ENCODE results near the gene MND1. TPM values are rescaled to one million over a fixed set of nuclear protein-coding genes. Genes with fewer than 3 reads are reported as not detected.
"Not testable (repeated sequence)": the region's sequence is repeated elsewhere in the genome, so short reads cannot be mapped to it uniquely, and the experiment has no call there.

MND1 gene
- total and polyA plus RNA-seq, 2 of the 8 experiments (the other 6 are each of a cell fraction or from before 2014, with no cell fraction given): 4.4 to 26.2 TPM

- TF ChIP-seq RNF2 (IDR thresholded peaks at IDR 0.05; ENCODE audit: borderline replicate concordance, low read depth, low read length, missing control alignments, poor library complexity, severe bottlenecking) (no peak), EZH2 (IDR thresholded peaks at IDR 0.05; ENCODE audit: low read depth, low read length, severe bottlenecking) (no peak)
Measured at GRCh38 chr4:153450544-153450917, 106.0 kb downstream of the MND1 start (continued).

DNA sequence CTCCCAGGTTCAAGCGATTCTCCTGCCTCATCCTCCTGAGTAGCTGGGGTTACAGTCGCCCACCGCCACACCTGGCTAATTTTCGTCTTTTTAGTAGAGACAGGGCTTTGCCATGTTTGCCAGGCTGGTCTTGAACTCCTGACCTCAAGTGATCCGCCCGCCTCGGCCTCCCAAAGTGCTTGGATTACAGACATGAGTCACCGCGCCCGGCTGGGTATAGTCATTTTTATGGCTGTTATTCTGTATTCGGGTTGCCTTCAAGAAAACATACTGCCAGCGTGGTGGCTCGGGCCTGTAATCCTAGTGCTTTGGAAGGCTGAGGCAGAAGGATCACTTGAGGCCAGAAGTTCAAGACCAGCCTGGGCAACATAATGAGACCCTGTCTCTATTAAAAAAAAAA, 106.7 kb downstream of the MND1 start:
- not testable (repeated sequence) for H2BK120ac ChIP-seq (replicated peaks; ENCODE audit: low read depth, low read length); H2BK20ac ChIP-seq (ENCODE audit: low read length); H3K14ac ChIP-seq (ENCODE audit: insufficient read length); H4K8ac ChIP-seq (ENCODE audit: extremely low read depth, insufficient read depth, low read length); H3K79me2 ChIP-seq (ENCODE audit: control insufficient read depth in 1 of 2, insufficient read depth in 2 of 2, low read length in 2 of 2); H3K56ac ChIP-seq (replicated peaks; ENCODE audit: insufficient read length, low read depth, low read length); H3K4me3 ChIP-seq (ENCODE audit: extremely low read depth in 1 of 4, insufficient read depth in 2 of 4, low read depth in 3 of 4, low read length in 4 of 4); H3K4ac ChIP-seq (replicated peaks; ENCODE audit: insufficient read length, low read depth, low read length); H3K27ac ChIP-seq (ENCODE audit: low read depth, low read length); H4K5ac ChIP-seq (ENCODE audit: insufficient read length, low read depth, low read length); H3K23me2 ChIP-seq (ENCODE audit: low read depth, low read length); H2BK5ac ChIP-seq (ENCODE audit: low read depth, low read length); H2AK5ac ChIP-seq (ENCODE audit: low read depth, low read length); H3K36me3 ChIP-seq (ENCODE audit: control insufficient read depth in 2 of 4, insufficient read depth in 4 of 4, low read length in 3 of 4); H3K27me3 ChIP-seq (replicated peaks in 1 of 4; ENCODE audit: control insufficient read depth in 3 of 4, extremely low read depth in 1 of 4, insufficient read depth in 3 of 4, low read length in 3 of 4); H3K79me1 ChIP-seq (ENCODE audit: low read depth, low read length); H3K9me3 ChIP-seq (ENCODE audit: insufficient read depth in 2 of 2, low read depth in 1 of 2, low read length in 1 of 2); H3K9ac ChIP-seq (replicated peaks in 1 of 4; ENCODE audit: extremely low read depth in 1 of 4, low read depth in 3 of 4, low read length in 3 of 4); H2BK15ac ChIP-seq (ENCODE audit: low read length); H3K23ac ChIP-seq (ENCODE audit: insufficient read length); H4K91ac ChIP-seq (replicated peaks; ENCODE audit: insufficient read length, low read length); H4K20me1 ChIP-seq (replicated peaks in 1 of 2; ENCODE audit: control insufficient read depth in 1 of 2, insufficient read depth in 2 of 2, low read length in 2 of 2); H2AFZ ChIP-seq (ENCODE audit: low read length); DNase-seq (ENCODE audit: low read depth in 1 of 2, low spot score in 2 of 2); FAIRE-seq; H2BK12ac ChIP-seq (ENCODE audit: low read depth, low read length); H3K18ac ChIP-seq (ENCODE audit: extremely low read depth, low read length); H3K4me2 ChIP-seq (ENCODE audit: insufficient read depth in 1 of 2, low read depth in 2 of 2, low read length in 2 of 2)
- H3K4me1 ChIP-seq (replicated peaks in 1 of 4; ENCODE audit: control insufficient read depth in 3 of 4, insufficient read depth in 4 of 4, low read length in 3 of 4): peaks cover 2 to 11% (median 7%) of the 10 kb centered on the region in 4 experiments; a peak in 5 of 7 replicates
- ChIA-PET POLR2A (ENCODE audit: partially characterized antibody) (interaction anchor here (0.6 to 2.0 kb wide), 3 partner anchors 15 to 1539 kb away, joined by 3 to 13 read pairs (median 4); partner anchors contain the start of gene TMEM131L), CTCF (ENCODE audit: partially characterized antibody) (interaction anchor here (0.7 to 1.5 kb wide), 2 partner anchors 12 to 184 kb away, joined by 4 to 5 read pairs; no protein-coding TSS in a partner anchor)
- WGBS, 2 experiments (ENCODE audit: extremely low coverage in 1 of 2, insufficient coverage in 1 of 2, insufficient read length in 1 of 2, insufficient replicate concordance in 2 of 2, low coverage in 1 of 2, low lambda C conversion rate in 2 of 2, missing lambda C conversion rate in 1 of 2): 83% methylated on average over 13 of the region's 13 CpGs; no CpG with 5 or more reads in 1 of the 2 experiments

Measured in H1 (cell line).